Parietal lobe (tissue), 2 donors: ENCODE data around the gene SLC25A14. TPM values are rescaled to one million over a fixed set of nuclear protein-coding genes. Genes with fewer than 3 reads are reported as not detected.

Experiments
- small RNA-seq: library from RNA; depleted of rRNA; stranded (forward); fragments of <200 nt; gene quantifications from one replicate; pipeline ENCODE3, GENCODE V24; 2014; ENCODE audit warnings: low replicate concordance
- total RNA-seq: library from RNA; depleted of rRNA; stranded (reverse); fragments of >200 nt; gene quantifications from one replicate; pipeline ENCODE4 v1.2.3, GENCODE V29; 2014

The SLC25A14 gene
- 29.4 TPM for total RNA-seq

GRCh38 chrX:130339408-130340222 lies at the start of gene SLC25A14:
Gene SLC25A14 (plus strand): TSS chrX:130339919. CDS start chrX:130340279, 360 bp downstream.

GRCh38 chrX:130385520-130385919 lies 45.8 kb downstream of the SLC25A14 start, which contains the start of gene GPR119:
Gene GPR119 (minus strand): TSS chrX:130385674. CDS start chrX:130385447, 227 bp downstream.

GRCh38 chrX:130401415-130402207 lies 61.9 kb downstream of the SLC25A14 start, which contains the start of gene RBMX2:
Gene RBMX2 (plus strand): TSS chrX:130401987. CDS start chrX:130402033, 46 bp downstream.

Small RNA genes lying within 50 kb of the gene (small RNA-seq; reads per million reads assigned to genes)
- gene AL035423.1 (not detected), gene RNU6-1130P (not detected)

Other genes with a start within 250 kb of the SLC25A14 start
- gene ELF4, start 229.4 kb upstream of the SLC25A14 start, total RNA-seq: not detected
- gene AIFM1, start 174.1 kb upstream of the SLC25A14 start, total RNA-seq: 10.3 TPM
- 29.1 TPM for gene RAB33A, start 168.0 kb upstream of the SLC25A14 start, total RNA-seq
- gene ZNF280C, start 71.0 kb upstream of the SLC25A14 start, total RNA-seq: 15.0 TPM
- not detected for gene GPR119, start 45.8 kb downstream of the SLC25A14 start, total RNA-seq
- 31.0 TPM for gene RBMX2, start 62.1 kb downstream of the SLC25A14 start, total RNA-seq